AG10803 (cell line): ENCODE data around the gene PIAS2.
"Not testable (repeated sequence)": the region's sequence is repeated elsewhere in the genome, so short reads cannot be mapped to it uniquely, and the experiment has no call there.

ENCODE experiments used
- DNase-seq: peaks from one replicate; pipeline ENCODE4 v3.0.0; 2010; ENCODE audit warnings: low read depth
- H3K4me3 ChIP-seq: 2 replicates; pipeline ENCODE4 v1.5.1; 2011; ENCODE audit warnings: mild to moderate bottlenecking, low read length, control low read depth
- CTCF ChIP-seq: conservative IDR thresholded peaks from 2 replicates; pipeline ENCODE4 v1.5.1; 2011; ENCODE audit warnings: mild to moderate bottlenecking, low read length, control low read depth, inconsistent platforms

PIAS2 gene

GRCh38 chr18:46917108-46917802, at the start of gene PIAS2, which contains the start of gene KATNAL2:
PIAS2 (minus strand) TSS chr18:46917507; CDS start chr18:46917345, 162 bp downstream.
KATNAL2 (plus strand) TSS chr18:46917602; CDS start chr18:46946873, 29,271 bp downstream.
- DNase-seq, result peak; percentile 65
- TF ChIP-seq CTCF, result no peak
- peak within 1 kb of the TSS; percentile 82 for H3K4me3 ChIP-seq

- DNase-seq, H3K4me3 ChIP-seq: not testable (repeated sequence)
Measured at GRCh38 chr18:46966266-46966665, 49.0 kb upstream of the PIAS2 start.

GRCh38 chr18:46964579-46965293, 47.4 kb upstream of the PIAS2 start:
- DNase-seq, H3K4me3 ChIP-seq: not testable (repeated sequence)

- DNase-seq, H3K4me3 ChIP-seq: not testable (repeated sequence)
Measured at GRCh38 chr18:46963656-46964578, 46.6 kb upstream of the PIAS2 start.

GRCh38 chr18:46958209-46958608, 40.9 kb upstream of the PIAS2 start:
- no peak for TF ChIP-seq CTCF
- DNase-seq, result no peak
- H3K4me3 ChIP-seq, result no peak overlapping the region

GRCh38 chr18:46953195-46953594, 35.9 kb upstream of the PIAS2 start:
- H3K4me3 ChIP-seq, result no peak overlapping the region
- no peak for DNase-seq
- no peak for TF ChIP-seq CTCF

GRCh38 chr18:46950064-46950656, 32.9 kb upstream of the PIAS2 start:
- peak; percentile 48 for TF ChIP-seq CTCF
- DNase-seq, result peak; percentile 3
- H3K4me3 ChIP-seq, result no peak overlapping the region

GRCh38 chr18:46946656-46947282, 29.5 kb upstream of the PIAS2 start:
- DNase-seq, result peak; percentile 69
- no peak for TF ChIP-seq CTCF

More at GRCh38 chr18:46946656-46947282, 29.5 kb upstream of the PIAS2 start:
- H3K4me3 ChIP-seq, result peak overlapping the region; percentile 70
